Keratinocyte (primary cell): Measurements from ENCODE around the gene SUGT1. TPM values are rescaled to one million over a fixed set of nuclear protein-coding genes. Genes with fewer than 3 reads are reported as not detected.
"Not testable (repeated sequence)": the region's sequence is repeated elsewhere in the genome, so short reads cannot be mapped to it uniquely, and the experiment has no call there.

ENCODE experiments used
- DNase-seq: peaks from one replicate; pipeline ENCODE4 v3.0.0-alpha.2; 2011; ENCODE audit warnings: low read depth, missing footprints, low spot score
- FAIRE-seq: peaks from 2 replicates; lab custom pipeline; 2011; peaks lifted over from hg19 to GRCh38; lab: Jason Lieb, UNC
- H2AFZ ChIP-seq: 2 replicates; pipeline ENCODE4 v1.6.0; 2012; ENCODE audit warnings: low read length, control low read depth, inconsistent platforms; ENCODE audit not compliant: control insufficient read depth
- H3K27ac ChIP-seq: 2 replicates; pipeline ENCODE4 v1.5.1; 2011; ENCODE audit warnings: low read length; ENCODE audit not compliant: control insufficient read depth, insufficient read depth
- H3K27me3 ChIP-seq: 3 replicates; pipeline ENCODE4 v1.6.0; 2011; ENCODE audit warnings: low read length; ENCODE audit not compliant: control insufficient read depth, insufficient read depth; ENCODE audit errors: extremely low read depth
- H3K36me3 ChIP-seq, 2 experiments: 2 replicates in 1 of 2; 3 replicates in 1 of 2; pipeline ENCODE4 v1.5.1; 2011; ENCODE audit warnings: low read length in 2 of 2, mild to moderate bottlenecking in 1 of 2; ENCODE audit not compliant: control insufficient read depth in 2 of 2, insufficient read depth in 2 of 2; ENCODE audit errors: extremely low read depth in 1 of 2
- H3K4me1 ChIP-seq: 3 replicates; pipeline ENCODE4 v1.5.1; 2011; ENCODE audit warnings: low read length; ENCODE audit not compliant: control insufficient read depth, insufficient read depth; ENCODE audit errors: extremely low read depth
- H3K4me2 ChIP-seq: 3 replicates; pipeline ENCODE4 v1.6.0; 2011; ENCODE audit warnings: low read depth, low read length; ENCODE audit not compliant: control insufficient read depth, insufficient read depth; ENCODE audit errors: extremely low read depth
- H3K4me3 ChIP-seq, 3 experiments: fragments of 200-600 bp in 1 of 3; sonication (generic) in 1 of 3; 2 replicates in 2 of 3; 3 replicates in 1 of 3; pipeline ENCODE4 v1.5.1; 2011 to 2016; ENCODE audit warnings: low read length in 3 of 3, mild to moderate bottlenecking in 3 of 3, control low read depth in 2 of 3, inconsistent platforms in 1 of 3, low read depth in 1 of 3, mixed read lengths in 1 of 3, mixed run types in 1 of 3, moderate library complexity in 1 of 3; ENCODE audit not compliant: control insufficient read depth in 2 of 3, insufficient read depth in 2 of 3; ENCODE audit errors: extremely low read depth in 1 of 3
- H3K79me2 ChIP-seq: 2 replicates; pipeline ENCODE4 v1.6.0; 2012; ENCODE audit warnings: low read length; ENCODE audit not compliant: control insufficient read depth, insufficient read depth
- H3K9ac ChIP-seq: 3 replicates; pipeline ENCODE4 v1.6.0; 2011; ENCODE audit warnings: low read length; ENCODE audit not compliant: control insufficient read depth, insufficient read depth; ENCODE audit errors: extremely low read depth
- H3K9me1 ChIP-seq: 3 replicates; pipeline ENCODE4 v1.6.0; 2011; ENCODE audit warnings: low read length; ENCODE audit not compliant: control insufficient read depth, insufficient read depth; ENCODE audit errors: extremely low read depth
- H3K9me3 ChIP-seq: 2 replicates; pipeline ENCODE4 v1.5.1; 2012; ENCODE audit warnings: low read depth, low read length; ENCODE audit not compliant: control insufficient read depth
- H4K20me1 ChIP-seq: 3 replicates; pipeline ENCODE4 v1.6.0; 2011; ENCODE audit warnings: low read length; ENCODE audit not compliant: control insufficient read depth, insufficient read depth; ENCODE audit errors: extremely low read depth
- dilution Hi-C: fragments of 300-500 bp; cut with MboI; formaldehyde crosslinking; loops from one replicate; pipeline ENCODE4 v1.7.0; 2020; ENCODE audit warnings: low sequenced_read_pairs; ENCODE audit not compliant: extremely low pct_ligation_motif_present
- polyA plus RNA-seq, 5 experiments: library from polyadenylated mRNA; depleted of rRNA in 3 of 5; stranded (reverse) in 3 of 5; stranded (forward) in 1 of 5; unstranded in 1 of 5; fragments of >200 nt; gene quantifications; 1 replicate in 1 of 5; 2 replicates in 3 of 5; 3 replicates in 1 of 5; pipeline versions ENCODE4 v1.2.1 to v1.2.3, GENCODE V29; 2011 to 2012; ENCODE audit warnings: missing spikeins in 2 of 5, low read depth in 1 of 5, low replicate concordance in 1 of 5
- TF ChIP-seq, protein P1 (sequence below), 3 experiments: IDR thresholded peaks in 1 of 3; conservative IDR thresholded peaks in 1 of 3; optimal IDR thresholded peaks in 1 of 3; 2 replicates in 2 of 3; 3 replicates in 1 of 3; pipeline versions ENCODE3 to v1.5.1; 2011; ENCODE audit warnings: low read length in 3 of 3, mild to moderate bottlenecking in 3 of 3, moderate library complexity in 2 of 3, control low read depth in 1 of 3, inconsistent platforms in 1 of 3; ENCODE audit not compliant: insufficient read depth in 2 of 3; ENCODE audit errors: extremely low read depth in 1 of 3

The SUGT1 gene
- polyA plus RNA-seq, 1 donor (not counting 4 experiments of a cell fraction or from before 2014, with no cell fraction given), result 43.9 TPM

DNA sequence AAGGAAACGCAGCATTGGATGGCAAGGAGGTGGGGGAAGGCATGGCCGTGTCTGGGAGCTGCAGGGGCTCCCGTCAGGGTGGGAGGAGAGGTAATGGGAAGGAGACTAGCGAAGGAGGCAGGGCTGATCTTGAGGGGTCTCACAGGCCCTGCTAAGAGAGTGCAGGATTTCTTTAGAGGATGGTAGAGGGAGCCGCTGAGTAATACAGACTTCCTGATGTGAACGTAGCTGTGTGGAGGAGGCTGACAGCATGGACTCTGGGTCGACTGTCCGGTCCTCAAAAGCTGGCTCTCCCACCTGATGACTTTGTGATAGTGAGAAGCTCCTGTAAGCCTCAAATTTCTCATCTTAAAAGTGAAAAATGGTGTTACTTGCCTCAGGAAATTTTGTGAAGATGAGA is 44.5 kb upstream of the SUGT1 start:
- FAIRE-seq, result not testable (repeated sequence)

DNA sequence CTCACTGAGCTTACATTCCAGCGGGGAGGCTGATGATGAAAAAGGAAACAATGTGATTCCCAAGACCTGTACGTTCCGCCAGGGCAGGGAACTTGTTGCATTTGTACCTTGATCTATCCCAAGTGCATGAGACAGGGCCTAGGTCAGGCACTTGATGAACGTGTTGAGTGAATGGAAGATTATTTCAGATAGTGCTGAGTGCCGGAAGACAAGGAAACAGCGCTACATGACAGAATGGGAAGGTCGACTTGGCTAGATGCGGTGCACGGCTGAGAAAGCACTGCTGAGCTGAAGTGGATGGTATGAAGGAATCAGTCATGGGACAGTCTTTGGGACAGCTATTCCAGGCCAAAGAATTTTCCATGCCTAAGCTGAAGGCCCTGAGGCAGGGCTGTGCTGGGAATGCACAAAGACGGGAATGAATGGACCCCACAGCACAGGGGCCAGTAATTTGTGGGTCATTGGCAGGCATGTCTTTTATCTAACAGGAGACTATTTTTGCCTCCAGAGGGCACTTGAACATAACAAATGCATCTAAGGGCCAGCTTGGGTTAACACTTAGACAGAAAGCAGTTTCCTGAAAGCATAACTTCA is 43.5 kb upstream of the SUGT1 start:
- TF ChIP-seq, protein P1, sequence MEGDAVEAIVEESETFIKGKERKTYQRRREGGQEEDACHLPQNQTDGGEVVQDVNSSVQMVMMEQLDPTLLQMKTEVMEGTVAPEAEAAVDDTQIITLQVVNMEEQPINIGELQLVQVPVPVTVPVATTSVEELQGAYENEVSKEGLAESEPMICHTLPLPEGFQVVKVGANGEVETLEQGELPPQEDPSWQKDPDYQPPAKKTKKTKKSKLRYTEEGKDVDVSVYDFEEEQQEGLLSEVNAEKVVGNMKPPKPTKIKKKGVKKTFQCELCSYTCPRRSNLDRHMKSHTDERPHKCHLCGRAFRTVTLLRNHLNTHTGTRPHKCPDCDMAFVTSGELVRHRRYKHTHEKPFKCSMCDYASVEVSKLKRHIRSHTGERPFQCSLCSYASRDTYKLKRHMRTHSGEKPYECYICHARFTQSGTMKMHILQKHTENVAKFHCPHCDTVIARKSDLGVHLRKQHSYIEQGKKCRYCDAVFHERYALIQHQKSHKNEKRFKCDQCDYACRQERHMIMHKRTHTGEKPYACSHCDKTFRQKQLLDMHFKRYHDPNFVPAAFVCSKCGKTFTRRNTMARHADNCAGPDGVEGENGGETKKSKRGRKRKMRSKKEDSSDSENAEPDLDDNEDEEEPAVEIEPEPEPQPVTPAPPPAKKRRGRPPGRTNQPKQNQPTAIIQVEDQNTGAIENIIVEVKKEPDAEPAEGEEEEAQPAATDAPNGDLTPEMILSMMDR (optimal IDR thresholded peaks at IDR 0.05 in 1 of 3, IDR thresholded peaks at IDR 0.05 in 1 of 3, conservative IDR thresholded peaks at IDR 0.05 in 1 of 3; ENCODE audit: extremely low read depth in 1 of 3, insufficient read depth in 2 of 3, low read length in 3 of 3), result peak; percentile 8 to 44 (median 26)
- H3K36me3 ChIP-seq, dilution Hi-C loops, H3K9ac ChIP-seq, DNase-seq, H3K4me1 ChIP-seq, FAIRE-seq, H2AFZ ChIP-seq, H3K4me3 ChIP-seq, H3K9me1 ChIP-seq, H3K9me3 ChIP-seq, H3K27ac ChIP-seq, H3K79me2 ChIP-seq, H4K20me1 ChIP-seq, H3K27me3 ChIP-seq, H3K4me2 ChIP-seq: not testable (repeated sequence)

More for the DNA sequence above, 44.5 kb upstream of the SUGT1 start:
- H3K79me2 ChIP-seq, H3K9ac ChIP-seq, H3K4me2 ChIP-seq, H4K20me1 ChIP-seq, H3K27ac ChIP-seq, H3K4me1 ChIP-seq, H3K36me3 ChIP-seq, H2AFZ ChIP-seq, H3K9me3 ChIP-seq, H3K4me3 ChIP-seq, H3K9me1 ChIP-seq, DNase-seq, dilution Hi-C loops, H3K27me3 ChIP-seq: not testable (repeated sequence)

DNA sequence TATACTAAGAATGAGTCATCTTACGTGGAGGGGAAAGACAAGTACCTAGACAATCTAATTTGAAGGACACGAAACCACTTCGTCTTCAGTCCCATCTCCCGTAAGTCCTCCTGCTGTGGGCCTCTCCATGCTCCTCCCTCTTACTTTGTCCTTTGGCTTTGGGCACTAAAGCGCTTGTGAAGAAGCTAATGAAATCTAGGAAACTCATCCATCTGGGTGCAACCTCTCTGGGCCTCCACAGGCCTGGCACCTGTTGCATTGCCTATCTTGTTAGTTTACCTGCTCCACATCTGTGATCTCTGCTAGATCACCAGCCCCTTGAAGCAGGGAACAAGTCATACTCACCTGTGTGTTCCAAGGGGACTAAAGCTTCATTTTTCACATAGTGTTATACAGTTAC is 42.5 kb upstream of the SUGT1 start:
- H3K27me3 ChIP-seq, H4K20me1 ChIP-seq, H2AFZ ChIP-seq, H3K9me3 ChIP-seq, H3K4me3 ChIP-seq, H3K4me2 ChIP-seq, dilution Hi-C loops, H3K79me2 ChIP-seq, H3K9me1 ChIP-seq, H3K36me3 ChIP-seq, H3K9ac ChIP-seq, DNase-seq, H3K4me1 ChIP-seq, FAIRE-seq, H3K27ac ChIP-seq: not testable (repeated sequence)
